M059J (cell line): ENCODE data around the gene KCTD1. TPM values are rescaled to one million over a fixed set of nuclear protein-coding genes. Genes with fewer than 3 reads are reported as not detected.

Experiments used
- DNase-seq: peaks from one replicate; pipeline ENCODE4 v3.0.0-alpha.2; 2012; ENCODE audit warnings: low read depth
- total RNA-seq: library from RNA; depleted of rRNA; stranded (reverse); fragments of >200 nt; shearing (Covaris generic); gene quantifications from 2 replicates; pipeline ENCODE4 v1.2.3, GENCODE V29; 2014; rRNA removed

The KCTD1 gene
- total RNA-seq, result 18.0 and 25.8 TPM in 2 replicates

DNA sequence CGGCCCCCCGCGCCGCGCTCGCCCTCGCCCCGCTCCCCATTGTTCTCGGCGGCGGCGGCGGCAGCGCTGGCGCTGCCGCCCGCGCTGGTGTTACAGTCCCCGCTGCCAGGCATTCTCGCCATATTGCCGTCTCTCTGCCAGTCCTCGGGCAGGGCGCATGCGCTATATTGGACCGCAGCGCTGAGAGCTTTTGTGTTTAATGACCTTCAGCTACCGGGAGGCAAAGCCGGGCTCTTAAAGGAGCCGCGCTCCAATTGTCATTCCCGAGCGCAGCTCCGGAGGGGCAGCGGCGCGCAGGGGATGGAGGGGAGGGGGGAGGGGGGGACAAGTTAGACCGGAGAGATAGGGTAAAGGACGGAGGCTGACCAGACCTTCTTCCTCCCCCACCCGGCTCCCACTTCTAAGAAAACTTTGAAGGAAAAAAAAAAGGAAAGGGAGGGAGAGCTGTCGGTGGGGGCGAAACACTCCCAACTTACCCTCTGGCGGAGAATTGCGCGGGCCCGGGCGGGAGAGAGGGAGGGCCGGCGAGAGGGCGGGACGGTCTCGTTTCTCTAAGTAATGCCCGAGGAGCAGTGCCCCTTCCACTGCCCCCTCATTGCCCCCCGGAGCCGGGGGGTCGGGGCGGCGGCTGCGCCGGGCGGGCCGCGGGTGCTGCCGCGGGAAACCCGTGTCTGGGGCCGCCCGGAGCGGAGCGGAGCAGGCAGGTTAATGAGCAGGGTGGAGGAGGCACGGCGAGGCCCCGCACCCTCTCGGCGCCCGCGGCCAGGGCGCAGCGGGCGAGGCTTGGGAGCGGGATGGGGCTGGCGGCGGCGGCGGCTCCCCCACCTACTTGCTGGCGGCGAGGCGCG, at the start of gene KCTD1:
TSS of gene KCTD1 (minus strand) at position 139 of the 848 bp plus-strand sequence. CDS start at position 122, 17 bp downstream.
- peak; percentile 85 for DNase-seq

DNA sequence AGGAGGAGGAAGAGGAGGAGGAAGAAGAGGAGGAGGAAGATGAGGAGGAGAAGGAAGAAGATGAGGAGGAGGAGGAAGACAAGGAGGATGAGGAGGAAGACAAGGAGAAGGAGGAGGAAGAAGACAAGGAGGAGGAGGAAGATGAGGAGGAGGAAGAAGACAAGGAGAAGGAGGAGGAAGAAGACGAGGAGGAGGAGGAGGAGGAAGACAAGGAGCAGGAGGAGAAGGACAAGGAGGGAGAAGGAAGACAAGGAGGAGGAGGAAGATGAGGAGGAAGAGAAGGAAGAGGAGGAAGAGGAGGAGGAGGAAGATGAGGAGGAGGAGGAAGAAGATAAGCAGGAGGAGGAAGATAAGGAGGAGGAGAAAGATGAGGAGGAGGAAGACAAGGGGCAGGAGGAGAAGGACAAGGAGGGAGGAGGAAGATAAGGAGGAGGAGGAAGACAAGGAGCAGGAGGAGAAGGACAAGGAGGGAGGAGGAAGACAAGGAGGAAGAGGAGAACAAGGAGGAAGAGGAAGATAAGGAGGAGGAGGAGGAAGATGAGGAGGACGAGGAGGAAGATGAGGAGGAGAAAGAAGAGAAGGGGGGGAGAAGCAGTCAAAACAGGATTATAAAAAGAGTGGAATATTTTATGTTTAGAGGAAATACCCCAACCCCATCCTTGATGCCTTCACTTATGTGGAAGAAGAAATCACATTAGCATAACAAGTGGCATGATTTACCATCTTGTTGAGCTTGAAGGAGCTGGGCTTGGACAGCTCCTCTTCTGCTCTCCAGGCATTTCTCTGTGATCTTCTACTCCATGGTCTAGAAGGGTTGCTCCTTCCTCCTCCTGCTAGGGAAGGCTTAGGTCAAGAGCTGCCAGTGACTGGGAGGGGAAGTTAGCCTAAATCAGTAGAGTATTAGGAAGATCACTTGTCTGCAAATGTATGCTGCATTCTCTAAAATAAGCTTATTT, 45.3 kb upstream of the KCTD1 start:
- no peak for DNase-seq

DNA sequence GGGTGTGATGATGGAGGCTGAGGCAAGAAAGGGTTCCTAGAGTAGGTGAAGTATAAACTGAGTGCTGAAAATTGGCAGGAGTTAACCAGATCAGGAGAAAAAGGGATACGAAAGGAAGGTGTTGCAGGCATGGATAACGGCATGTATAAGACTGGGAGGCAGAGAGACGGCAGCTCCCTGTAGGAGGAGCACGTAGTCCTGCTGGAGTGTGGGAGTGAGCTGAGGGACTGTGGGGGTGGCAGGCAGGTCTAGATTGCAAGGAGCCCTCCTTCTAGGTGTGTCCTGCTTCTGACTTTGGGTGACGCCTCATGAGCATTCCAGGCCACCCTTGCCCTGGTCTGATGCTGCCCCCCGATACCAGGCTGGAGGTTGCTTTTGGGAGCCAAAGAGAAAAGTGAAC, 36.4 kb upstream of the KCTD1 start:
- no peak for DNase-seq

DNA sequence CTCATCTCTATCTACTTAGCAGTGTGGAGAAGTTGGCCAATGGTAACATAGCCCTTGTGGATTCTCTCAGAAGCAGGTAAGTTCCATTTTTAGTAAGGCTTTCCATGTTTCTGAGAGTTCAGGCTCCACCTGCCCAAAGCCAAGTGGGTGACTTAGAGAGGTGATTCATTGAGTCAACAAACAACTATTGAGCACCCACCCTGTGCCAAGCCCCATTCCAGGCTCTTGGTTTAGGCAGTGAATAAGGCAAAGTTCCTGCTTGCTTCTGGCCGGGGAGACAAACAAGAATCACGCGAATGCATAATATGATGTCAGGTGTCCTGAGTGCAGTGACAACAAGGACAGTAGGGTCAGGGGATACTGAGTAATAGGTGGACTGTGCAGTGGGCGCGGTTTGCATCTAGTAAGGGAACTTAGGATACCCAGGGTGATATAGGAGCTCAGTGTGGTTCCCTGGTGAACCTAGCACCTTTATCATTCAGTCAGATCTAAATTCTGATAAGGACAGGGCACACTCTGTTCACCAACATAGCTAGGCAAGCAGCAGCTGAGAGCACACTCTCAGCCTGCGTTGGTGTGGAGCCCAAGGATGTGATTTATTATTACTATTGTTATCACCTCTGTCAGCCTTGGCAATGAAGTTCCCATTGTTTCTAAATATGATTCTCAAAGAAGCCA, 31.7 kb upstream of the KCTD1 start:
- peak; percentile 44 for DNase-seq

DNA sequence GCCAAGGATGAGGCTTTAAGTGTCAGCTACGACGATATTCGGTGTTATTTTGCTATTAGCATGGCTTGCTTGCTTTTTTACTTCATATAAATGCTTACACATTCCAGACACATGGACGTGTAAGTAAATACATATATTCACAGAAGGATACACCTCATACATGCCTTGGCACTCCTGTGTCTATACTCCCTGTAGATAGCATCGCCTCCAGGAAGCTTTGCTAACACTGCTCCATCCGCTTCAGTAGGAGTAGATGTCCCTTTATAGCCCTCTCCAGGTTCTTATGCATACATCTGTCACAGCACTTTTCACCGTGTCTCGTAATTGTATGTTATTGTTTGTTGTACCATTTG, 27.5 kb upstream of the KCTD1 start:
- no peak for DNase-seq

DNA sequence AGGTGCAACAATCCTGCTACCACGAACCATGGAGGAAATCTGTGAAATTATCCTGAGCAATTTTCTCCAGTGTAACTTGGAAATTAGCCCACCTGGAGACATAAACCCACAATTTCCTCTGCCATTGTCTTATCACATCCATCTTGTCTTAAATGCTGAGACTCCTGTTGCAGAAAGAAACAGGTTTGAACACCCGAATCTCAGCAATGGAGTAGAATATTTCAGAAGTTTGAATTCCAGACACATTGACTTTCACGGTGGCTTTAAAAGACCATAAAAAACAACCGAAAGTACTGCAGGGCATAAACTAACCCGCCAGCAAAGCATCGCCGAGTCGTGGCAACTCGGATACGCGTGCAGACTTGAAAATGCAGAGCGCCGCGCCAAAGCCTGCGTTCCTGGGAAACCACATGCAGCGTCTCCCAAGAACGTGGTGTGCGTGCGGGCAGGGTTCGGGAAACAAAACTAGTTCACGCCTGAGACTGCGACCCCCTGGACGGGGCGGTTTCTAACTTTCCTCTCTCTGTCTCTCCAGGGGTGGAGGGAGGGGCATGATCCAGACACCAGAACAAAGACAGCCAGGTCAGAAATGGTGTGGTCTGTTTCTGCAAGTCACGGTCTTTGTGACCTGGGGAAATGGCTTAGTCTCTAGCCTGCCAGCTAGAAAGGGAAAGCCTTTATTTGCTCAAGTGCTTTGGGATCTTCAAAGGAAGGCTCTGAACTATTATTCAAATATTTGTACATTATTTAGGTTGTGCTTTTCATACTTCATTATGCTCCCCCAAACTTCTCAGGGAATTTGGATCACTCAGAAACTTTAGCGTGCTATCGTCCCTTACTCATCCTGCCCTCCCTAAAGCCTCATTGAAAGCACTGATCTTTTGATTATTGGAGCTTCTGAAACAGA, 26.9 kb upstream of the KCTD1 start:
- peak; percentile 73 for DNase-seq

DNA sequence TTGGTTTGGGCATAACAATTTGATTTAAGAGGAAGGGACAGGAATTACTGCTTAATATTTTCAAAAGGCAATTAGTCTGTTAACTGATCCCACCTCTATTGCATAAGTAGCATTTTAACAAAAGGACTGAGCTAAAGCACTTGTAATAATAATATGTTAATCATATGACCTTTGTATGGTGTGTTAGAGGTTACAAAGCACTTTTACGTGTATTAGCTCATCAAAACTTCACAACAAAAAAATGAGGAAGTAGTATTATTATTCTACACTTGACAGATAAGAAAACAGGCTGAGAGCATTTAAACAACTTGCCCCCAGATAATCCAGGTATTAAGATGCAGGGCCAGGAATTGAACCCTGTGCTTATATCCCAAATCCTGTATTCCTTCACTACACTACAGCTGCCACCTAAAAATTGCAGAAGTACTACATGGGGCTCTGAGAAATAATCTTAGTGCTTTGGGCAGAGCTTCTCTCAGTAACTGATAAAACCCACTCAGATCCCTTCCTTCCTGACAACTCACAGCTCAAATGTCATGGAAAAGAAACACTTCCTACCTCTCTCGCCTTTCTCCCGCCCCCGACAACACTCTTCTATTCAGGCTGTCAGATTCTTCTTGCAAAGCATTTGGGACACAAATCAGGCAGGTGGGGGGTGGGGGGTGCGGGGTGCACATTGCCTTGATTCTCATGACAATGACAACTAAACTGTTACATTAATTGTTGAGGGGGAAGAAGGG, 20.7 kb upstream of the KCTD1 start:
- DNase-seq, result no peak

DNA sequence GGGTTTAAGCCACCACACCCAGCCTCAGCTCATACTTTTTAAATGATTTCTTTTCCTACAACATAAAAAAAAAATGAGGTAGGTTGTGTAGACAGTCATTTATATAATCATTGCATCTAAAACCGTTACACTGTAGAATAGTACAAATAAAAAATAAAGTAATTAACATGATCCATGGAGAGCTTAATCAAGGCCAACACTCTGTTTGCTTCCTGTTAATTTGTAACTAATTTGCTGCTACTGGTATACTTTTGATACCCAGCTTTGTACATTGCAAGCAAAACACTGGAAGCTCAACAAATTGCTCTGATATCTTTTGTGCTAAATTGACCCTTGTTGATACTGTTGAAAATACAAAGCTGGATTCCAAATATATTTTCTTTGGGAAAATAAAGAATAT, 20.2 kb upstream of the KCTD1 start:
- no peak for DNase-seq

DNA sequence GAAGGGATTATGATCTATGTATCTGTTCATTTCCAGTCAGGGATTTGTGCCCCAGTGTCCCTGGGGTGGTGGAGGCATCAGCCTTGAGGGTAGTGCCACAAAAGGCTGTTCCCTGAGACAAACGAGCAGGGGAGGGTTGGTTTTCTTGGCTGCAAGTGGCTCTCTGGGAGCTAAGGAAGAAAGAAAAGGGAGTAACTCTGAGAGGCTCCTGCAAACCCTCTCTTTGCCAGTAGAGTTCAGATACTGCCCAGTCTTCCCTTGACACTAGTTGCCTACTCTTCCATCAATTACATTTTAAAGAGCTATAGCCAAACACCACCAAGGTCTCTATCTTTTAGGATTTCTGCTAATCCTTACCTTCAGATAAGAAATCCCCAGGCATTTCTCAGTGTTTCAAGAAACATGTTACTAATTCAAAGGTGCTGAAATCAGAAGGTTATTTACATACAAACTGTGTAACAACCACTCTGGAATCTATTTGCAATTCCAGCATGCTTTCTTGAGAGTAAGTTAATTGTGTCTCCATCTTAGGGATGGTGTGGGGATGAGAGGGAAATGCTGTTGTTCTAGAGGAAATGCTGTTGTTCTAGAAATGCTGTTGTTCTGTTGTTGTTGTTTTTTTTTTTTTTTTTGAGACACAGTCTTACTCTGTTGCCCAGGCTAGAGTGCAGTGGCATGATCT, 18.7 kb upstream of the KCTD1 start:
- DNase-seq, result no peak

DNA sequence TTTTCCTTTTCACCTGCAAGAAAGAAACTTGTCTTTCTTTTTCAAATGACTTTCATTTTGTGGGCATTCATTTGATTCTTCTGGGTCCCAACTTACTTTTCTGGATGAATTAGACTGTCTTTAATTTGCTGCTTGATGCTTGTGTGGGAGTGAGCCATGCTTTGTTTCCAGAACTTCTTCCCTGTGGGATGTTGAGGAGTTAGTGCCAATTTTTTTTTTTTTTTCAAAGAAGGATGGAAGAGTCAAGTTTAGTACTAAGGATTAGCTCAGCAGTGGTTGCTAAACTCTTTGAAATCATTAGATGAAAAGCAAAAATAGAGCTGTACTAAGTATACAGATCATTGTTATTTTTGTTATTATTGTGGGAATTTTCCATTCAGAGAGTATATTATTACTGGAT, 17.2 kb upstream of the KCTD1 start:
- DNase-seq, result no peak

DNA sequence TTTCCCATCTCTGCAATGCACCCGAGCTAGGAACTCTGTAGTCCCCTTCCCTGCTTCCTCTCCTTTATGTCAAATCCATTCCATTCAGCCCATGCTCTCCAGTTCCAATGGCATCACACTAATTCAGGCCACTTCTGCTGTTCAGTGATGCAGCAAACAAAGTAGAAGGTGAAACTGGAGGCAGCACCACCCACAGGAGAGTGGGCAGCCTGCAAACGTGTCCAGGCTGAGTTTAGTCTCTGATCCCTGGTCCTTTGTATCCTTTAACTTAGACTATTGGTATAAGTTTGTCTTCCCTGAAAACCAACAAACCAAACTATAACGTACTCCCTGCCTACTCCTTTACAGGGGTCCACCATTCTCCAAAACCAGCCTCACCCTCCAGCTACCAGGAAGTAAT, 14.7 kb upstream of the KCTD1 start:
- no peak for DNase-seq

DNA sequence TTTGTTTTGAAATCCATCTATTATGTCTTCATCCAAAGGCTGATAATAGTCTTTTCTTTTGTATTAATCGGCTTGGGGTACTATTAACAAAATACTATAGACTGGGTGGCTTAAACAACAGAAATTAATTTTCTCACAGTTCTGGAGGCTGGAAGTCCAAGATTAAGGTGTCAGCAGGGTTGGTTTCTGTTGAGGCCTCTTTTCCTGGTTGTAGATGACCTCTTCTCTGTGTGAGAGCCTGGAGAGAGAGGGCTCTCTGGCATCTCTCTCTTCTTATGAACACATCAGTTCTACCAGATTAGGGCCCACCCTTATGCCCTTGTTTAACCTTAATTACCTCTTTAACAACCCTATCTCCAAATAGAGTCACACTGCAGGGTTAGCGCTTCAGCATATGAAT, 14.2 kb upstream of the KCTD1 start:
- no peak for DNase-seq

DNA sequence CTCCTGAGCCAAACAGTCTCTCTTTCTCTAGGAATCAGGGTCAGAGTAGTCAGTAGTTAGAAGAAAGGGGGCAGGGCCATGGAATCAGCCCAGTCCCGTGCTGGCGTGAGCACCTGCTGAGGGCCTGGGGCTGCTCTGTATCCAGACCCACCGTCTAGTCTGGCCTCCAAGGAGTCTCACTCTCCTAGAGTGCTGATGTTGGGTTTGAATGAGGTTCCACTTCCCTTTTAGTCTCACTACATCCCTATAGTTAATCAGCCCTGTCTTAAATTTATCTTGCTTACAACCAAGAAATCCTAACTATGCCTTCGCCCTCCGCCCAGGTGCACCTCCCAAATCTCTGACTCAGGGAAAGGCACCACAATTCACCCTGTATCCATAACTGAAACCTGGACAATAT, 13.4 kb upstream of the KCTD1 start:
- no peak for DNase-seq

DNA sequence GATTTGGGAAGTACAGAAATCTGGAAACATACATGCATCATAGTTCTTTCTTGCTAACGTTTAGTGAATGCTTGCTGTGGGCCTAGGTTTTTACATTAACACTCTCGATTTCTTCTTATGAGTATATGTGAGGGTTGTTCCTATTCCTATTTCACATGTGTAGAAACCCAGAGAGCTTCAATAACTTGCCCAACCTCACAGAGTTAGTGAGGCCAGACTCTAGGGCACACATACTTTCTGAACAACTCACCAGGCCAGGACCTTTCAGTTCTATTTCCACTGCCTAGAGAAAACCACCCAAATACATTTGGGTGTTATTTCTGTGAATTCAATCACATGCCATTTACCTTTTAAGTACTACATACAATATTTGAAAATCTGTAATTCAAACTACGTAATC, 8.2 kb upstream of the KCTD1 start:
- peak; percentile 50 for DNase-seq

DNA sequence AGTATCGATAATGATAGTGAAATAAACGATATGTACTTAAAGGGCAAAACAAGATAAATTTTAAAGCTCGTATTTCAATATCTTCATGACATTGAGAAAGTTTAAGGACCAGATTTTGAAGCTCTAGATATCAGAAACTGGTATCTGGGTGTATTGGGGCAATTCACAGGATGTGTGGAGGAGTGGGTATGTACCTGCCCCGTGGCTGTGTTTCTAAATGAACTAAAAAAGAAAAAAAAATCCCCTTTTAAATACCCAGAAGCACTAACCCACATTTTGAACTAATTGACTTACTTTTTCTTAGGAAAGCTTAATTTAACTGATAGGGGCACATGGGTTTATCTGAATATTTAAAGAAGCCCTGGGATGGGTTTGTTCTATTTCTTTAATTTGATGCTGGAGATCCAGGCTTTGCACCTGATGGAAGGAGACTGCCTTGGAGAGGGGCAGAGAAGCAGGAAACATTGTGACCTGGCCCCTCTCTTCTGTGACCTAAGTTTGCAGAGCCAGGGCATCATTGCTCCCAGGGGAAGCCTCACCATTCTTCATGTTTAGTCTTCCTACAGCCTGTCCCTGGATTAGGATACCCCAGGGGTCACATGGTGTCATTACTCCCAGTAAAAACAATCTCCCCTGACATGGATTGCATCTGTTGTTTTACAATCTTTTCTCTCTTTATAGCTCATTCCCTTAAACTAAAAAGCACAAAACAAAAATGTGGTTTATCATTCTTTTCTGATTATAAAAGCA, 7.6 kb upstream of the KCTD1 start:
- DNase-seq, result no peak

DNA sequence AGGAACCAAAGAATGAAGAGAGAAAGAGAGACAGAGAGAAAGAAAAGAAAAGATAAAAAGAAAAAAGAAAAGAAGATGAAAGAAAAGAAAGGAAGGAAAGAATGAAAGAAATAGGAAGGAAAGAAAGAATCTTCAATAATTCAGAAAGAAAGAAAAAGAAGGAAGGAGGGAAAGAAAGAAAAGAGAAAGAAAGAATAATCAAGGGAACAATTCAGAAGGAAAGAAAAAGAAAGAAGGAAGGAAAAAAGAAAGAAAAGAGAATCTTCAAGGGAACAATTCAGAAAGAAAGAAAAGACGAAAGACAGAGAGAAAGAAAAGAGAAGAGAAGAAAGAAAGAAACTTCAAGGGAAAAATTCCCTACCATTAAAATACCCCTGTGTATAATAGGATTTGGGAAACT, 5.6 kb upstream of the KCTD1 start:
- no peak for DNase-seq

DNA sequence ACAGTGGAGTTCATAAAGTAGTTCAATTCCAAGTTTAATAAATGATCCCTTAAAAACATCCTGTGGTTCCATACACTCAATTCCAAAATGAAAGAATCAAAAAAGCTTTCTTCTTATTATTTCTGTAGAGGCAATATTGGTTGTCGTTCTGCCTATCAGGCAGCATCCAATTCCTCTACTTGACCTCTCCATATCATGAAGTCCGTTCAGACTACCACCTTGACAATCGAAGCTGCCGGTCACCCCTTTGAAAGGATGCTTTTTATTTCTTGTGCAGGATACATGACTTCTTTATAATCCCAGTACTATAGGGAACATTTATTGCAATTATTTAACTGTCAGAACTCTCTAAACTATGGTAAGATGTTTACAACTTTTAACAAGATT, 3.3 kb upstream of the KCTD1 start:
- no peak for DNase-seq

DNA sequence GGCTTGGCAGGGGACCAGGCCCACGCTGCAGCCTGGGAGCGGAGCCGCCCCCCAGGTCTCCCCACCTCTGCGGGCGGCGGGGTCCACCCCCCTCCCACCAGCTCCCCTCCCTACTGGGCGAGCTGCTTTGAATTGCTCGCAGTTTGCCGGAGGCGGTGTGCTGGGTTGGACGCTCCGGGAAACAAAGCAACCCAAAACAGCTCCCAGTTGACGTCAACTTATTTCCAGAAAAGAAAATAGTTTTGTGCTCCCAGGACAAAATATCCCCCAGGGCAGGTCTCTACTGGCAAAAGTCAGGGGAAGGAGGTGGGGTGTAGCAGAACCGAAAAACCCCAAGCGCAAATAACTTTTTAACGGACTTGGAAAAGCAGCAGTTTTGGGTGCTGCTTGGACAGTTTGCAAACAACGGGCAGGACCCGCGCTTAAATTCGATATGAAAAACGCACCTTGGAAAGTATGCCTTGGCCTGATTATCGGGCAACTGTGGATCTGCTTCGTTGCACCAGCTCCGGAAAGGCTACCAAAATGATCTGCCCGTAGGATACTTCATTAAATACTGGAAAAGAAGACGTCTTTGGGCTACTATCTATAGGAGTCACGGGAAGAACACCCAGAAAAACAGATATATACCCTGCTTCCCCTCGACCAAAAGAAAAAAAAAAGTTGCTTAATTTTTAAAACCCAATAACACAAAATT, 2.8 kb upstream of the KCTD1 start:
- DNase-seq, result peak; percentile 57
